AG10803 (cell line): ENCODE data around the gene PKNOX2.

ENCODE experiments used
- DNase-seq: peaks from one replicate; pipeline ENCODE4 v3.0.0; 2010; ENCODE audit warnings: low read depth
- H3K4me3 ChIP-seq: 2 replicates; pipeline ENCODE4 v1.5.1; 2011; ENCODE audit warnings: mild to moderate bottlenecking, low read length, control low read depth
- CTCF ChIP-seq: conservative IDR thresholded peaks from 2 replicates; pipeline ENCODE4 v1.5.1; 2011; ENCODE audit warnings: mild to moderate bottlenecking, low read length, control low read depth, inconsistent platforms

Gene PKNOX2

GRCh38 chr11:125431009-125431408 is 266.5 kb downstream of the PKNOX2 start:
- H3K4me3 ChIP-seq: no peak overlapping the region
- no peak for TF ChIP-seq CTCF
- no peak for DNase-seq

GRCh38 chr11:125431481-125431880 is 266.9 kb downstream of the PKNOX2 start:
- TF ChIP-seq CTCF: no peak
- H3K4me3 ChIP-seq: no peak overlapping the region
- DNase-seq: no peak

- H3K4me3 ChIP-seq: no peak overlapping the region
- peak; percentile 59 for DNase-seq
- TF ChIP-seq CTCF: peak; percentile 77
Measured at GRCh38 chr11:125433454-125434121, 269.0 kb downstream of the PKNOX2 start.

GRCh38 chr11:125435461-125436238 is 271.1 kb downstream of the PKNOX2 start:
- DNase-seq: no peak
- no peak for TF ChIP-seq CTCF
- H3K4me3 ChIP-seq: no peak overlapping the region

- H3K4me3 ChIP-seq: no peak overlapping the region
- no peak for DNase-seq
- TF ChIP-seq CTCF: no peak
Measured at GRCh38 chr11:125441648-125442410, 277.3 kb downstream of the PKNOX2 start.

- no peak overlapping the region for H3K4me3 ChIP-seq
- no peak for TF ChIP-seq CTCF
- DNase-seq: no peak
Measured at GRCh38 chr11:125442946-125443345, 278.4 kb downstream of the PKNOX2 start.
